Liver (tissue), 9 donors: ENCODE results near the gene TIMM29. TPM values are rescaled to one million over a fixed set of nuclear protein-coding genes. Genes with fewer than 3 reads are reported as not detected.

Source experiments
- DNase-seq: peaks from one replicate; pipeline ENCODE4 v3.0.0-alpha.2; 2017; ENCODE audit warnings: low spot score
- H3K27ac ChIP-seq, 2 donors: one replicate each; pipeline ENCODE4 v1.7.0; 2013; ENCODE audit warnings: inconsistent platforms in 2 of 2, low read length in 2 of 2, control low read depth in 1 of 2, low read depth in 1 of 2, mild to moderate bottlenecking in 1 of 2
- H3K27me3 ChIP-seq, 4 donors: one replicate each; pipeline versions ENCODE4 v1.6.1 to v1.7.0; 2013; ENCODE audit warnings: low read length in 3 of 4, inconsistent platforms in 1 of 4, mild to moderate bottlenecking in 1 of 4, moderate library complexity in 1 of 4; ENCODE audit not compliant: control insufficient read depth in 4 of 4, insufficient read depth in 4 of 4
- H3K36me3 ChIP-seq, 4 donors: one replicate each; pipeline versions ENCODE4 v1.6.1 to v1.7.0; 2013; ENCODE audit warnings: low read length in 3 of 4, mild to moderate bottlenecking in 3 of 4, low read depth in 1 of 4, moderate library complexity in 1 of 4; ENCODE audit not compliant: control insufficient read depth in 4 of 4, insufficient read depth in 3 of 4
- H3K4me1 ChIP-seq, 4 donors: one replicate each; pipeline versions ENCODE4 v1.6.1 to v1.7.0; 2013; ENCODE audit warnings: low read length in 3 of 4, mild to moderate bottlenecking in 3 of 4, moderate library complexity in 1 of 4; ENCODE audit not compliant: control insufficient read depth in 4 of 4, insufficient read depth in 4 of 4
- H3K4me3 ChIP-seq, 3 donors: one replicate each; pipeline versions ENCODE4 v1.6.1 to v1.7.0; 2013; ENCODE audit warnings: low read length in 3 of 3, control low read depth in 1 of 3, low read depth in 1 of 3, mild to moderate bottlenecking in 1 of 3
- H3K9ac ChIP-seq, 2 donors: one replicate each; pipeline ENCODE4 v1.7.0; 2013; ENCODE audit warnings: low read length in 2 of 2, mild to moderate bottlenecking in 2 of 2, moderate library complexity in 2 of 2, control low read depth in 1 of 2, low read depth in 1 of 2
- H3K9me3 ChIP-seq, 4 donors: one replicate each; pipeline versions ENCODE4 v1.6.1 to v1.7.0; 2013; ENCODE audit warnings: low read length in 3 of 4; ENCODE audit not compliant: control insufficient read depth in 4 of 4
- EGR1 ChIP-seq, 2 donors: IDR thresholded peaks; 2 replicates each; pipeline ENCODE4 v1.6.1; 2016 to 2018; ENCODE audit warnings: antibody characterized with exemption in 2 of 2, low read depth in 2 of 2
- FOXA1 ChIP-seq: IDR thresholded peaks from 2 replicates; pipeline ENCODE4 v1.6.1; 2016; ENCODE audit warnings: antibody characterized with exemption
- FOXA2 ChIP-seq: IDR thresholded peaks from 2 replicates; pipeline ENCODE4 v1.6.1; 2016; ENCODE audit warnings: antibody characterized with exemption
- GABPA ChIP-seq, 2 donors: IDR thresholded peaks in 1 of 2; conservative IDR thresholded peaks in 1 of 2; 2 replicates each; pipeline ENCODE4 v1.6.1; 2016; ENCODE audit warnings: antibody characterized with exemption in 2 of 2, mild to moderate bottlenecking in 1 of 2, moderate library complexity in 1 of 2
- HNF4A ChIP-seq, 2 donors: conservative IDR thresholded peaks; 2 replicates each; pipeline ENCODE4 v1.6.1; 2016; ENCODE audit warnings: antibody characterized with exemption in 2 of 2, mild to moderate bottlenecking in 2 of 2
- HNF4G ChIP-seq: IDR thresholded peaks from 2 replicates; pipeline ENCODE4 v1.6.1; 2016; ENCODE audit warnings: antibody characterized with exemption
- JUND ChIP-seq, 2 donors: IDR thresholded peaks; 2 replicates each; pipeline ENCODE4 v1.6.1; 2016; ENCODE audit warnings: antibody characterized with exemption in 2 of 2
- NR2F2 ChIP-seq: IDR thresholded peaks from 2 replicates; pipeline ENCODE4 v1.6.1; 2016; ENCODE audit warnings: antibody characterized with exemption
- RAD21 ChIP-seq, 2 donors: IDR thresholded peaks; 2 replicates each; pipeline ENCODE4 v1.6.1; 2016; ENCODE audit warnings: antibody characterized with exemption in 2 of 2, mild to moderate bottlenecking in 2 of 2
- RXRA ChIP-seq, 2 donors: IDR thresholded peaks; 2 replicates each; pipeline ENCODE4 v1.6.1; 2017 to 2018; ENCODE audit warnings: antibody characterized with exemption in 2 of 2, mild to moderate bottlenecking in 1 of 2
- SP1 ChIP-seq: IDR thresholded peaks from 2 replicates; pipeline ENCODE4 v1.6.1; 2018; ENCODE audit warnings: antibody characterized with exemption, mild to moderate bottlenecking
- YY1 ChIP-seq: IDR thresholded peaks from 2 replicates; pipeline ENCODE4 v1.6.1; 2016; ENCODE audit warnings: antibody characterized with exemption, mild to moderate bottlenecking
- ZBTB33 ChIP-seq: IDR thresholded peaks from 2 replicates; pipeline ENCODE4 v1.6.1; 2016; ENCODE audit warnings: antibody characterized with exemption
- WGBS: extraction: QIAGEN DNeasy Blood & Tissue Kit; methylation state at CpG from one replicate; pipeline ENCODE4 v1.1.7; 2013; 5-methylcytosine and 5-hydroxymethylcytosine counted together
- polyA plus RNA-seq, 2 donors: library from polyadenylated mRNA; stranded (reverse) in 1 of 2; unstranded in 1 of 2; fragments of 200-250 nt in 1 of 2; fragments of >200 nt in 1 of 2; fragmentation: Nextera tagmentation in 1 of 2; extraction: Ambion mirVana in 1 of 2; gene quantifications; one replicate each; pipeline versions ENCODE4 v1.2.1 to v1.2.3, GENCODE V29; 2013 to 2015
- total RNA-seq, 2 donors: library from RNA; depleted of rRNA; stranded (reverse); fragments of >200 nt; gene quantifications; one replicate each; pipeline ENCODE4 v1.2.3, GENCODE V29; 2014
- TF ChIP-seq, protein P1 (sequence below): IDR thresholded peaks from 2 replicates; pipeline ENCODE4 v1.6.1; 2016; ENCODE audit warnings: antibody characterized with exemption, mild to moderate bottlenecking
- TF ChIP-seq, protein P2 (sequence below): IDR thresholded peaks from 2 replicates; pipeline ENCODE4 v1.6.1; 2016; ENCODE audit warnings: antibody characterized with exemption
- TF ChIP-seq, protein P3 (sequence below): fragments of 150-350 bp; IDR thresholded peaks from 2 replicates; pipeline ENCODE4 v1.5.1; 2017; ENCODE audit warnings: improper control_type of control experiment, low read depth, low read length; ENCODE audit not compliant: missing input control
- TF ChIP-seq, protein P4 (sequence below): IDR thresholded peaks from 2 replicates; pipeline ENCODE4 v1.6.1; 2016; ENCODE audit warnings: antibody characterized with exemption
- donor health status: healthy.
- donor health status: healthy.
- donor health status: healthy.
- donor health status: healthy.
- donor health status: healthy.

Gene TIMM29
- total and polyA plus RNA-seq, 4 donors = 9.4 to 25.2 (median 14.6) TPM

DNA sequence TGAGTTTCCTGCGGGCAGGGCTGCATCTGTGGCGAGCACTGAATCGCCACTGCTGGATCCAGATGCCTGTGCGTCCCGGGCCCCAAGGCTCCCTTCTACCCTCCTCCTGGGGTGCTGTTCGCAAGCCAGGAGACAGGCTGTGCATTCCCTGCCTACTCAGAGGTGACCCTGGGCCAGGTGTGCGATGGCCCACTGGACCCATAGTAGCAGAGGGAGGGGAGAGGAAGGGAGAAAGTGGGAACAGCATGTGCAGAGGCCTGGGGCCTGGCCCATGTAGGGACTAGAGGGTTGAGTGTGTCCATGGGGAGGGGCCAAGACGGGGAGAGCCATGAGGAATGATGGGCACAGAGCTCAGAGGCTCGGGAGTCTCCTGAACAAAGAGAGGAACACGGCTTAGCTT lies 30.0 kb upstream of the TIMM29 start:
- H3K27me3 ChIP-seq = no peaks in the 10 kb centered on the region
- no peaks in the 10 kb centered on the region for H3K9me3 ChIP-seq
- no peak overlapping the region for H3K9ac ChIP-seq
- no peak overlapping the region for H3K27ac ChIP-seq
- TF ChIP-seq FOXA2 (no peak), ZBTB33 (no peak), JUND (IDR thresholded peaks at IDR 0.05) (no peak), RXRA (IDR thresholded peaks at IDR 0.05) (no peak), FOXA1 (no peak), SP1 (no peak), NR2F2 (no peak), HNF4A (conservative IDR thresholded peaks at IDR 0.05) (no peak), HNF4G (no peak), RAD21 (IDR thresholded peaks at IDR 0.05) (no peak), YY1 (no peak), EGR1 (IDR thresholded peaks at IDR 0.05; ENCODE audit: low read depth in 2 of 2) (no peak), GABPA (IDR thresholded peaks at IDR 0.05 in 1 of 2, conservative IDR thresholded peaks at IDR 0.05 in 1 of 2) (no peak)
- TF ChIP-seq, protein P1, sequence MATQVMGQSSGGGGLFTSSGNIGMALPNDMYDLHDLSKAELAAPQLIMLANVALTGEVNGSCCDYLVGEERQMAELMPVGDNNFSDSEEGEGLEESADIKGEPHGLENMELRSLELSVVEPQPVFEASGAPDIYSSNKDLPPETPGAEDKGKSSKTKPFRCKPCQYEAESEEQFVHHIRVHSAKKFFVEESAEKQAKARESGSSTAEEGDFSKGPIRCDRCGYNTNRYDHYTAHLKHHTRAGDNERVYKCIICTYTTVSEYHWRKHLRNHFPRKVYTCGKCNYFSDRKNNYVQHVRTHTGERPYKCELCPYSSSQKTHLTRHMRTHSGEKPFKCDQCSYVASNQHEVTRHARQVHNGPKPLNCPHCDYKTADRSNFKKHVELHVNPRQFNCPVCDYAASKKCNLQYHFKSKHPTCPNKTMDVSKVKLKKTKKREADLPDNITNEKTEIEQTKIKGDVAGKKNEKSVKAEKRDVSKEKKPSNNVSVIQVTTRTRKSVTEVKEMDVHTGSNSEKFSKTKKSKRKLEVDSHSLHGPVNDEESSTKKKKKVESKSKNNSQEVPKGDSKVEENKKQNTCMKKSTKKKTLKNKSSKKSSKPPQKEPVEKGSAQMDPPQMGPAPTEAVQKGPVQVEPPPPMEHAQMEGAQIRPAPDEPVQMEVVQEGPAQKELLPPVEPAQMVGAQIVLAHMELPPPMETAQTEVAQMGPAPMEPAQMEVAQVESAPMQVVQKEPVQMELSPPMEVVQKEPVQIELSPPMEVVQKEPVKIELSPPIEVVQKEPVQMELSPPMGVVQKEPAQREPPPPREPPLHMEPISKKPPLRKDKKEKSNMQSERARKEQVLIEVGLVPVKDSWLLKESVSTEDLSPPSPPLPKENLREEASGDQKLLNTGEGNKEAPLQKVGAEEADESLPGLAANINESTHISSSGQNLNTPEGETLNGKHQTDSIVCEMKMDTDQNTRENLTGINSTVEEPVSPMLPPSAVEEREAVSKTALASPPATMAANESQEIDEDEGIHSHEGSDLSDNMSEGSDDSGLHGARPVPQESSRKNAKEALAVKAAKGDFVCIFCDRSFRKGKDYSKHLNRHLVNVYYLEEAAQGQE = no peak
- TF ChIP-seq, protein P2, sequence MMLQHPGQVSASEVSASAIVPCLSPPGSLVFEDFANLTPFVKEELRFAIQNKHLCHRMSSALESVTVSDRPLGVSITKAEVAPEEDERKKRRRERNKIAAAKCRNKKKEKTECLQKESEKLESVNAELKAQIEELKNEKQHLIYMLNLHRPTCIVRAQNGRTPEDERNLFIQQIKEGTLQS = no peak
- TF ChIP-seq, protein P3, sequence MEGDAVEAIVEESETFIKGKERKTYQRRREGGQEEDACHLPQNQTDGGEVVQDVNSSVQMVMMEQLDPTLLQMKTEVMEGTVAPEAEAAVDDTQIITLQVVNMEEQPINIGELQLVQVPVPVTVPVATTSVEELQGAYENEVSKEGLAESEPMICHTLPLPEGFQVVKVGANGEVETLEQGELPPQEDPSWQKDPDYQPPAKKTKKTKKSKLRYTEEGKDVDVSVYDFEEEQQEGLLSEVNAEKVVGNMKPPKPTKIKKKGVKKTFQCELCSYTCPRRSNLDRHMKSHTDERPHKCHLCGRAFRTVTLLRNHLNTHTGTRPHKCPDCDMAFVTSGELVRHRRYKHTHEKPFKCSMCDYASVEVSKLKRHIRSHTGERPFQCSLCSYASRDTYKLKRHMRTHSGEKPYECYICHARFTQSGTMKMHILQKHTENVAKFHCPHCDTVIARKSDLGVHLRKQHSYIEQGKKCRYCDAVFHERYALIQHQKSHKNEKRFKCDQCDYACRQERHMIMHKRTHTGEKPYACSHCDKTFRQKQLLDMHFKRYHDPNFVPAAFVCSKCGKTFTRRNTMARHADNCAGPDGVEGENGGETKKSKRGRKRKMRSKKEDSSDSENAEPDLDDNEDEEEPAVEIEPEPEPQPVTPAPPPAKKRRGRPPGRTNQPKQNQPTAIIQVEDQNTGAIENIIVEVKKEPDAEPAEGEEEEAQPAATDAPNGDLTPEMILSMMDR = no peak
- TF ChIP-seq, protein P4, sequence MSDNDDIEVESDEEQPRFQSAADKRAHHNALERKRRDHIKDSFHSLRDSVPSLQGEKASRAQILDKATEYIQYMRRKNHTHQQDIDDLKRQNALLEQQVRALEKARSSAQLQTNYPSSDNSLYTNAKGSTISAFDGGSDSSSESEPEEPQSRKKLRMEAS = no peak
- H3K4me1 ChIP-seq = peaks cover 7 to 23% (median 16%) of the 10 kb centered on the region in 4 donors
- DNase-seq = no peak
- no peak overlapping the region for H3K4me3 ChIP-seq
- H3K36me3 ChIP-seq = peaks cover 0 to 1% (median 0%) of the 10 kb centered on the region in 4 donors
- WGBS = 76% methylated on average over 10 of the region's 10 CpGs
